Endothelial cell (in vitro differentiated cells): ENCODE measurements around the gene ETNK1. TPM values are rescaled to one million over a fixed set of nuclear protein-coding genes. Genes with fewer than 3 reads are reported as not detected.

Experiments
- DNase-seq: peaks from one replicate; pipeline ENCODE4 v3.0.0; 2021; ENCODE audit warnings: low spot score
- H3K27ac Mint-ChIP-seq: one replicate; pipeline ENCODE4 v1.8.0; 2021; ENCODE audit warnings: mixed read lengths, inconsistent platforms; ENCODE audit not compliant: unreplicated experiment
- H3K27me3 Mint-ChIP-seq: one replicate; pipeline ENCODE4 v1.8.0; 2021; ENCODE audit warnings: mild to moderate bottlenecking, moderate library complexity, mixed read lengths, inconsistent platforms; ENCODE audit not compliant: unreplicated experiment
- H3K36me3 Mint-ChIP-seq: one replicate; pipeline ENCODE4 v1.8.0; 2021; ENCODE audit warnings: mild to moderate bottlenecking, low read depth, mixed read lengths, inconsistent platforms; ENCODE audit not compliant: unreplicated experiment
- H3K4me1 Mint-ChIP-seq: one replicate; pipeline ENCODE4 v1.8.0; 2021; ENCODE audit warnings: mild to moderate bottlenecking, mixed read lengths, inconsistent platforms; ENCODE audit not compliant: unreplicated experiment
- H3K4me3 Mint-ChIP-seq: one replicate; pipeline ENCODE4 v1.8.0; 2021; ENCODE audit warnings: mild to moderate bottlenecking, mixed read lengths, inconsistent platforms; ENCODE audit not compliant: unreplicated experiment
- H3K9me3 Mint-ChIP-seq: one replicate; pipeline ENCODE4 v1.8.0; 2021; ENCODE audit warnings: mixed read lengths, inconsistent platforms; ENCODE audit not compliant: unreplicated experiment
- total RNA-seq: library from RNA; stranded (reverse); fragmentation: NEBNext Ultra II Directional; extraction: Animal tissue kit (Norgen Biotek cat#: 25700); gene quantifications from one replicate; pipeline ENCODE4 v1.2.1, GENCODE V29; 2021; ENCODE audit not compliant: unreplicated experiment
- TF ChIP-seq, protein P1 (sequence below): fragments of 200-600 bp; sonication (generic); IDR thresholded peaks from one replicate; pipeline ENCODE4 v1.5.0; 2021; ENCODE audit warnings: antibody characterized with exemption; ENCODE audit not compliant: unreplicated experiment

Gene ETNK1
- total RNA-seq, 1 donor from 2014 or later, result 68.9 TPM

DNA sequence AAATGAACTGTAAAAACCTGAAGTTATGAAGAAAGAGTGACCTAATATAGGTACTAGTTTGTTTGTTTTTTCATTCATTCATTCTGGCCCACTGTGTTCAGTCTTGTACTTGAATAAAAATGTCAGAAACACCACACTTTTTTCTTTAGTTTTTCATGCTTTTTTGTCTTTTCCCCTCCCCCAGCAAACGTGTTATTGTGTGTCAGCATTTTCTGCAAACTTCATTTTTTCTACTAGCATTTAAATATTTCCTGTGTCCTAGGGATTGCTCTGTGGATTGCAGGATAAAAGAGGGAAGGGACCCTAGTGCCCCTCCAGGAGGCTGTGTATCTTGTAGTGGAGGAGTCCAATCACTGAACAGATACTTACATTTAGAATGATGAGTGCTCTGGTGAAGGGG, 42.2 kb downstream of the ETNK1 start:
- no peak for DNase-seq
- no peaks in the 10 kb centered on the region for H3K36me3 Mint-ChIP-seq
- no peaks in the 10 kb centered on the region for H3K4me1 Mint-ChIP-seq
- no peaks in the 10 kb centered on the region for H3K27me3 Mint-ChIP-seq
- H3K9me3 Mint-ChIP-seq, result no peaks in the 10 kb centered on the region
- no peak overlapping the region for H3K4me3 Mint-ChIP-seq
- TF ChIP-seq, protein P1, sequence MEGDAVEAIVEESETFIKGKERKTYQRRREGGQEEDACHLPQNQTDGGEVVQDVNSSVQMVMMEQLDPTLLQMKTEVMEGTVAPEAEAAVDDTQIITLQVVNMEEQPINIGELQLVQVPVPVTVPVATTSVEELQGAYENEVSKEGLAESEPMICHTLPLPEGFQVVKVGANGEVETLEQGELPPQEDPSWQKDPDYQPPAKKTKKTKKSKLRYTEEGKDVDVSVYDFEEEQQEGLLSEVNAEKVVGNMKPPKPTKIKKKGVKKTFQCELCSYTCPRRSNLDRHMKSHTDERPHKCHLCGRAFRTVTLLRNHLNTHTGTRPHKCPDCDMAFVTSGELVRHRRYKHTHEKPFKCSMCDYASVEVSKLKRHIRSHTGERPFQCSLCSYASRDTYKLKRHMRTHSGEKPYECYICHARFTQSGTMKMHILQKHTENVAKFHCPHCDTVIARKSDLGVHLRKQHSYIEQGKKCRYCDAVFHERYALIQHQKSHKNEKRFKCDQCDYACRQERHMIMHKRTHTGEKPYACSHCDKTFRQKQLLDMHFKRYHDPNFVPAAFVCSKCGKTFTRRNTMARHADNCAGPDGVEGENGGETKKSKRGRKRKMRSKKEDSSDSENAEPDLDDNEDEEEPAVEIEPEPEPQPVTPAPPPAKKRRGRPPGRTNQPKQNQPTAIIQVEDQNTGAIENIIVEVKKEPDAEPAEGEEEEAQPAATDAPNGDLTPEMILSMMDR, result no peak
- H3K27ac Mint-ChIP-seq, result no peak overlapping the region

DNA sequence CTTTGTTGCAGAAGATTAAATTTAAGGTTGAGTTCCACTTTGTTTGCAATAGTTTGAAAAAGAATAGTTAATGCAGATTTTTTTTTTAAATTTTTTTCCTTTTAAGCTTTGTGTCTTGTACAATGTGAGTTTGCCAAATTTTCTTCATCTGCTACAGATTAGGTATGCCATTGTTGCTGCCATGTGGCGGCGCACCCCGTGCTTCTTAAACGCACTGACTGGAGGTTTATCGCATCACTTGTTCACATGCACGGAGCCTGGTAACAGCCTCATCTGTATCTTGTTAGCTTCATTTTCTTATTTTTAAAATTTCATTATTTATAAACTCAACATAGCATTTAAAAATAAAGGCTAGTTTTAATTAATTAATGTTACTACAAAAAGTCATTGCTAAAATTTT, 43.5 kb downstream of the ETNK1 start:
- no peaks in the 10 kb centered on the region for H3K27me3 Mint-ChIP-seq
- H3K4me3 Mint-ChIP-seq, result no peak overlapping the region
- DNase-seq, result no peak
- TF ChIP-seq, protein P1, result no peak
- no peak overlapping the region for H3K27ac Mint-ChIP-seq
- no peaks in the 10 kb centered on the region for H3K4me1 Mint-ChIP-seq
- no peaks in the 10 kb centered on the region for H3K9me3 Mint-ChIP-seq
- no peaks in the 10 kb centered on the region for H3K36me3 Mint-ChIP-seq

DNA sequence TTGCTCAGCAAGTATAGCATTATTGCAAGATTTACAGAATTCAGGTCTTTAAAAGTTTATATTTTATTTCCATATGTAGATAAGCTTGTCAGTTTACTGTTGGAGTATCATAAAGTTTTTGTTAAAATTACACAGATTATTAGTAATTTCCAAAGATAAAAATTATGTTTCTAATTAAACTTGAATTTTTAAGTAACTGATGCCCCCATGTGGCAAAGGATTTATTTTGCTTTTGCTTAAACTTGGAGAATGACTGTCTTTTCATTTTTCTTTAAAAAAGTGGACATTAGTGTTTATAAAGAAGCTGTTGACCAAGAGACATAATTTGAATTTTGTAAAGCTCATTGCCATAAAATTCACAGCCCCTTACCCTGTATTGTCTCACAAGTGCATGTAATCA, 45.8 kb downstream of the ETNK1 start:
- Mint-ChIP-seq H3K9me3 (no peaks in the 10 kb centered on the region), H3K4me3 (no peak overlapping the region), H3K27ac (no peak overlapping the region), H3K36me3 (peaks cover 2% of the 10 kb centered on the region), H3K4me1 (no peaks in the 10 kb centered on the region), H3K27me3 (no peaks in the 10 kb centered on the region)
- no peak for DNase-seq
- TF ChIP-seq, protein P1, result no peak

DNA sequence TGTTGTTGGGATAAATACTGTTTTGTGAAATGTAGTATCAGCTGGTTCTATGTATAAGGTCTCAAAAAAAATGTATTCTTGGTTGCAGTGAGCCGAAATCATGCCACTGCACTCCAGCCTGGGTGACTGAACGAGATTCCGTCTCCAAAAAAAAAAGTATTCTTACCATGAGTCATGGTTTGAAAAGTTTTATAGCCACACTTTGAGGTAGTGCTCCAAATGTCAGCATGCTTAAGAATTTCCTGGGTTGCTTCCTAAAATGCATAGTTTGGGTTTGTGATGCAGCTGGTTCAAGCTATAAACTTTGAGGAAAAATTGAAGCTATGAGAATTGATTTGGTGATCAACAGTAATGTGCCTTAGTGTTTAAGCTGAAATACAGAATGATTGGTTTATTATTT, 48.0 kb downstream of the ETNK1 start:
- no peak for DNase-seq
- peaks cover 17% of the 10 kb centered on the region for H3K36me3 Mint-ChIP-seq
- H3K27ac Mint-ChIP-seq, result no peak overlapping the region
- H3K9me3 Mint-ChIP-seq, result no peaks in the 10 kb centered on the region
- H3K4me3 Mint-ChIP-seq, result no peak overlapping the region
- TF ChIP-seq, protein P1, result no peak
- peaks cover 2% of the 10 kb centered on the region for H3K27me3 Mint-ChIP-seq
- H3K4me1 Mint-ChIP-seq, result no peaks in the 10 kb centered on the region

DNA sequence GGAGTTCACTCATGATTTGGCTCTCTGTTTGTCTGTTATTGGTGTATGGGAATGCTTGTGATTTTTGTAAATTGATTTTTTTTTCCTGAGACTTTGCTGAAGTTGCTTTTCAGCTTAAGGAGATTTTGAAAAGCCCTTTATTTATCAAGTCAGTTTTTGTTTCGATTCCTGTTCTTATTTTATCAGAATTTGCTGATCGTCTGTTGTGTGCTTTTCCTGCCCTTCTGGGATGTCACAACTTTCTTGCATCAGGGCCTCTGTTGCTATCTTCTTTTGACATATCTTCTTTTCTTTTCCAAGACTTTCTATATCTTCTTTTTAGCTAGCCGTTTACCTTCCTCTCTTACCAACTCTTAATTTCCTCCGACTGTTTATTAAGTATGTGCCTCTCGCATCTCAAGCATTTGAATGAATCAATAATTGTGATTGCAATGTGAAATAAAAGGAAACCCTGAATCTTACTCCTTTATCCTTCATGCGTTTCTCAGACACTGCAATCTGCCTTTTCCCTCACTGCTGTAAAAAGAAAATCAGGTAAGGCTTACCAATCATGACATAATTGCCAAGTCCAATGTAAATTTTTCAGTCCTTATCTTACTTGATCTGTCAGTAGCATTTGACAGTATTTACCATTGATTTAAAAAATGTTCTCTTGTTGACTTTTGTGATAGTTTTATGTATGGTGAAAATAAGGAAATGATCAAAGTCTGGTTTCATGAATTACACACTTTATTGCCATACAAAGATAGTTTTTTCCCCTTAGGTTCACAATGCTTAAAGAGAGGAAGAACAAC, 53.0 kb downstream of the ETNK1 start:
- Mint-ChIP-seq H3K4me3 (no peak overlapping the region), H3K27me3 (peaks cover 2% of the 10 kb centered on the region), H3K9me3 (no peaks in the 10 kb centered on the region), H3K4me1 (no peaks in the 10 kb centered on the region), H3K36me3 (peaks cover 33% of the 10 kb centered on the region), H3K27ac (no peak overlapping the region)
- no peak for DNase-seq
- TF ChIP-seq, protein P1, result no peak
